BLaER1 (cell line): Measurements from ENCODE around the gene AIF1.

Experiments
- H3K27ac ChIP-seq: shearing (Covaris generic); formaldehyde crosslinking; 2 replicates; pipeline ENCODE4 v1.8.1; 2022
- H3K27me3 ChIP-seq: shearing (Covaris generic); formaldehyde crosslinking; 2 replicates; pipeline ENCODE4 v1.8.1; 2022
- H3K36me3 ChIP-seq: shearing (Covaris generic); formaldehyde crosslinking; 2 replicates; pipeline ENCODE4 v1.8.1; 2022
- H3K4me1 ChIP-seq: shearing (Covaris generic); formaldehyde crosslinking; 2 replicates; pipeline ENCODE4 v1.8.1; 2022
- H3K4me2 ChIP-seq: shearing (Covaris generic); formaldehyde crosslinking; 2 replicates; pipeline ENCODE4 v1.8.1; 2022
- H3K4me3 ChIP-seq: shearing (Covaris generic); formaldehyde crosslinking; 2 replicates; pipeline ENCODE4 v1.8.1; 2022
- H3K9ac ChIP-seq: shearing (Covaris generic); formaldehyde crosslinking; 2 replicates; pipeline ENCODE4 v1.8.1; 2022
- H3K9me3 ChIP-seq: shearing (Covaris generic); formaldehyde crosslinking; 2 replicates; pipeline ENCODE4 v1.8.1; 2022
- H4K20me1 ChIP-seq: shearing (Covaris generic); formaldehyde crosslinking; 2 replicates; pipeline ENCODE4 v1.8.1; 2022
- Cebpa-rat ChIP-seq: shearing (Covaris generic); IDR thresholded peaks from 2 replicates; pipeline ENCODE4 v1.8.1; 2022

AIF1 gene

DNA sequence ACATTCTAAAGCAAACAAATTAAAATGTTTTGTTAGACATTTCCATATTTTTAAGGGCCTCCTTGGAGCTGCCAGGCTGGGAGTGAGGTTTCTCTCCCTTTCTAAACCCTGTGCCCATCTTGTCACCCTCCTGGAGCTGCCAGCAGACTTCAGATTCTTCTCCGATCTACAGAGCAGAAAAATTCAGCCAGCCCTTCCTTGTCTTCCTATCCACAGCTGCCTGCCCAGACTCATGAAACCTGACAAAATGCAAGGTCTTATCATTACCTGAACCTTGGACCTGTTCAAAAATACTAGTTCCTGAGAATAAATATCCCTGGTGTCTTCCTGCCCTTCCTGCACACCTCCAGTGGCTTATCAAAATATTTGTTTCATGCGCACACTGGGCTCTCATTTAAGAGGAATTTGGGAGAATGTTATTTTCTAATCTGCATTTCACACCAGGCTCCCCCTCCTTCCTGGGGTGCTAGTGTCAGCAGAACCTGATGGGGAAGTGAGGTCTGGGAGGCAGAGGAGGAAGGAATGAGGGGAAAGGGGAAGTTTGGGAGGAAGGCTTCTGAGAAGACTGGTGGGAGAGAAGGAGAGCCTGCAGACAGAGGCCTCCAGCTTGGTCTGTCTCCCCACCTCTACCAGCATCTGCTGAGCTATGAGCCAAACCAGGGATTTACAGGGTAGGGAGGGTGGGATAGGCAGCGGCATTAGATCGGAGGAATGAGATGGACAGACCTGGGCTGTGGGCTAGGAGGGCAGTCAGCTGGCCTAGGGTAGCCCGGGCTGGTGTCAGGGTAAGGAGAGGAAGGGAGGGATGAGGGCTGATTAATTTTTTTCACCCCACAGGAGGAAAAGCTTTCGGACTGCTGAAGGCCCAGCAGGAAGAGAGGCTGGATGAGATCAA, at the start of gene AIF1:
Gene AIF1, plus strand, starts transcription at position 551 of the 895 bp plus-strand sequence. Its CDS starts 96 bp downstream, at position 647.
- no peaks in the 10 kb centered on the region for H3K9me3 ChIP-seq
- no peak within 1 kb of the TSS; the same call in 1 of the 2 replicates for H3K4me3 ChIP-seq
- 0 out of 2 replicates have a peak within 1 kb of the TSS, but pooled peaks have one; percentile 29 for H3K9ac ChIP-seq
- H3K27me3 ChIP-seq: no peaks in the 10 kb centered on the region
- peak within 1 kb of the TSS; percentile 72 for H3K4me2 ChIP-seq
- peaks cover 26% of the 10 kb centered on the region for H3K4me1 ChIP-seq
- H3K27ac ChIP-seq: peak within 1 kb of the TSS; percentile 45
- H4K20me1 ChIP-seq: no peaks in the 10 kb centered on the region
- no peaks in the 10 kb centered on the region for H3K36me3 ChIP-seq
- no peak for TF ChIP-seq Cebpa-rat

GRCh38 chr6:31567531-31568370, 47.3 kb upstream of the AIF1 start:
- no peak overlapping the region for H3K4me3 ChIP-seq
- no peaks in the 10 kb centered on the region for H3K9me3 ChIP-seq
- peak overlapping the region; percentile 98 for H3K4me2 ChIP-seq
- H3K27ac ChIP-seq: peak overlapping the region; percentile 94
- peaks cover 99% of the 10 kb centered on the region for H3K4me1 ChIP-seq
- no peaks in the 10 kb centered on the region for H3K27me3 ChIP-seq
- H3K9ac ChIP-seq: no peak overlapping the region
- H4K20me1 ChIP-seq: no peaks in the 10 kb centered on the region
- no peaks in the 10 kb centered on the region for H3K36me3 ChIP-seq
- TF ChIP-seq Cebpa-rat: no peak

DNA sequence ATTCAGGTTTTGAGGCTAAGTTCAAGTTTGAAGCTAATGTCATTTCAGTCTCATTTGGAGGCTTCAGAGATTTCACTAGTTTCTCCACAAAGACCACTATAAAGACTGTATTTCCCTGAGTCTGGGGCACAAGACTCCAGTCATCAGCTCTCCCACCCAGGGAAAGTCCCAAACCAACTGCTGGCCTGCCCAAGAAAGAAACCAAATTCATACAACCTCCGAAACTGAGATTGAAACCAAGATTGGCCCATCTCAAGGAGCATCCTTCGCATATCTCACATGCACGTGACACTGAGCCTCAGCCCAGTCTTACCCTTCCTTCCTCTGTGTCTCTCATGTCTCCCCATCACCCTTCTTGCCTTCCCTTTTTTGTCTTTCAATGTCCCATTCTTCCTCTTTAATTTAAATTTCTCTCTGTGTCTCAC, 46.5 kb upstream of the AIF1 start:
- no peak overlapping the region for H3K4me3 ChIP-seq
- no peaks in the 10 kb centered on the region for H3K9me3 ChIP-seq
- no peaks in the 10 kb centered on the region for H3K36me3 ChIP-seq
- H3K27me3 ChIP-seq: no peaks in the 10 kb centered on the region
- H3K9ac ChIP-seq: no peak overlapping the region
- no peaks in the 10 kb centered on the region for H4K20me1 ChIP-seq
- H3K4me1 ChIP-seq: peaks cover 99% of the 10 kb centered on the region
- no peak for TF ChIP-seq Cebpa-rat
- H3K4me2 ChIP-seq: peak overlapping the region; percentile 98
- H3K27ac ChIP-seq: peak overlapping the region; percentile 94

- no peaks in the 10 kb centered on the region for H3K27me3 ChIP-seq
- no peak for TF ChIP-seq Cebpa-rat
Measured at GRCh38 chr6:31569861-31570536, 45.0 kb upstream of the AIF1 start.

DNA sequence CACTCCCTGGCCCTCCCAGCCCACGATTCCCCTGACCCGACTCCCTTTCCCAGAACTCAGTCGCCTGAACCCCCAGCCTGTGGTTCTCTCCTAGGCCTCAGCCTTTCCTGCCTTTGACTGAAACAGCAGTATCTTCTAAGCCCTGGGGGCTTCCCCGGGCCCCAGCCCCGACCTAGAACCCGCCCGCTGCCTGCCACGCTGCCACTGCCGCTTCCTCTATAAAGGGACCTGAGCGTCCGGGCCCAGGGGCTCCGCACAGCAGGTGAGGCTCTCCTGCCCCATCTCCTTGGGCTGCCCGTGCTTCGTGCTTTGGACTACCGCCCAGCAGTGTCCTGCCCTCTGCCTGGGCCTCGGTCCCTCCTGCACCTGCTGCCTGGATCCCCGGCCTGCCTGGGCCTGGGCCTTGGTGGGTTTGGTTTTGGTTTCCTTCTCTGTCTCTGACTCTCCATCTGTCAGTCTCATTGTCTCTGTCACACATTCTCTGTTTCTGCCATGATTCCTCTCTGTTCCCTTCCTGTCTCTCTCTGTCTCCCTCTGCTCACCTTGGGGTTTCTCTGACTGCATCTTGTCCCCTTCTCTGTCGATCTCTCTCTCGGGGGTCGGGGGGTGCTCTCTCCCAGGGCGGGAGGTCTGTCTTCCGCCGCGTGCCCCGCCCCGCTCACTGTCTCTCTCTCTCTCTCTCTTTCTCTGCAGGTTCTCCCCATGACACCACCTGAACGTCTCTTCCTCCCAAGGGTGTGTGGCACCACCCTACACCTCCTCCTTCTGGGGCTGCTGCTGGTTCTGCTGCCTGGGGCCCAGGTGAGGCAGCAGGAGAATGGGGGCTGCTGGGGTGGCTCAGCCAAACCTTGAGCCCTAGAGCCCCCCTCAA, 42.8 kb upstream of the AIF1 start, which contains the start of gene LTA:
Gene LTA, plus strand, starts transcription at position 249 of the 871 bp plus-strand sequence. Its CDS starts 454 bp downstream, at position 703.
- H4K20me1 ChIP-seq: 0 out of 2 replicates have a peak, but pooled peaks cover 7% of the 10 kb centered on the region
- H3K4me2 ChIP-seq: peak within 1 kb of the TSS; percentile 98
- H3K9ac ChIP-seq: peak within 1 kb of the TSS; percentile 84
- peak within 1 kb of the TSS; percentile 61 for H3K4me3 ChIP-seq
- H3K36me3 ChIP-seq: peaks cover 7% of the 10 kb centered on the region
- no peaks in the 10 kb centered on the region for H3K27me3 ChIP-seq
- no peaks in the 10 kb centered on the region for H3K9me3 ChIP-seq
- peaks cover 99% of the 10 kb centered on the region for H3K4me1 ChIP-seq
- TF ChIP-seq Cebpa-rat: no peak
- H3K27ac ChIP-seq: peak within 1 kb of the TSS; percentile 94

More at GRCh38 chr6:31569861-31570536, 45.0 kb upstream of the AIF1 start:
- Histone ChIP-seq H4K20me1 (no peaks in the 10 kb centered on the region), H3K27ac (peak overlapping the region; percentile 94), H3K4me3 (no peak overlapping the region), H3K4me2 (peak overlapping the region; percentile 98), H3K4me1 (peaks cover 99% of the 10 kb centered on the region), H3K36me3 (no peaks in the 10 kb centered on the region), H3K9me3 (no peaks in the 10 kb centered on the region), H3K9ac (0 out of 2 replicates have a peak overlapping the region, but pooled peaks have one; percentile 32)

DNA sequence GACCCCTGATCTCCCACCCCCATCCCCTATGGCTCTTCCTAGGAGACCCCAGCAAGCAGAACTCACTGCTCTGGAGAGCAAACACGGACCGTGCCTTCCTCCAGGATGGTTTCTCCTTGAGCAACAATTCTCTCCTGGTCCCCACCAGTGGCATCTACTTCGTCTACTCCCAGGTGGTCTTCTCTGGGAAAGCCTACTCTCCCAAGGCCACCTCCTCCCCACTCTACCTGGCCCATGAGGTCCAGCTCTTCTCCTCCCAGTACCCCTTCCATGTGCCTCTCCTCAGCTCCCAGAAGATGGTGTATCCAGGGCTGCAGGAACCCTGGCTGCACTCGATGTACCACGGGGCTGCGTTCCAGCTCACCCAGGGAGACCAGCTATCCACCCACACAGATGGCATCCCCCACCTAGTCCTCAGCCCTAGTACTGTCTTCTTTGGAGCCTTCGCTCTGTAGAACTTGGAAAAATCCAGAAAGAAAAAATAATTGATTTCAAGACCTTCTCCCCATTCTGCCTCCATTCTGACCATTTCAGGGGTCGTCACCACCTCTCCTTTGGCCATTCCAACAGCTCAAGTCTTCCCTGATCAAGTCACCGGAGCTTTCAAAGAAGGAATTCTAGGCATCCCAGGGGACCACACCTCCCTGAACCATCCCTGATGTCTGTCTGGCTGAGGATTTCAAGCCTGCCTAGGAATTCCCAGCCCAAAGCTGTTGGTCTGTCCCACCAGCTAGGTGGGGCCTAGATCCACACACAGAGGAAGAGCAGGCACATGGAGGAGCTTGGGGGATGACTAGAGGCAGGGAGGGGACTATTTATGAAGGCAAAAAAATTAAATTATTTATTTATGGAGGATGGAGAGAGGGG, 41.6 kb upstream of the AIF1 start:
- Histone ChIP-seq H3K4me3 (no peak overlapping the region), H3K27ac (peak overlapping the region; percentile 94), H3K9me3 (no peaks in the 10 kb centered on the region), H3K36me3 (peaks cover 19% of the 10 kb centered on the region), H3K9ac (0 out of 2 replicates have a peak overlapping the region, but pooled peaks have one; percentile 87), H4K20me1 (0 out of 2 replicates have a peak, but pooled peaks cover 7% of the 10 kb centered on the region), H3K4me1 (peaks cover 99% of the 10 kb centered on the region), H3K27me3 (no peaks in the 10 kb centered on the region), H3K4me2 (peak overlapping the region; percentile 98)
- no peak for TF ChIP-seq Cebpa-rat

DNA sequence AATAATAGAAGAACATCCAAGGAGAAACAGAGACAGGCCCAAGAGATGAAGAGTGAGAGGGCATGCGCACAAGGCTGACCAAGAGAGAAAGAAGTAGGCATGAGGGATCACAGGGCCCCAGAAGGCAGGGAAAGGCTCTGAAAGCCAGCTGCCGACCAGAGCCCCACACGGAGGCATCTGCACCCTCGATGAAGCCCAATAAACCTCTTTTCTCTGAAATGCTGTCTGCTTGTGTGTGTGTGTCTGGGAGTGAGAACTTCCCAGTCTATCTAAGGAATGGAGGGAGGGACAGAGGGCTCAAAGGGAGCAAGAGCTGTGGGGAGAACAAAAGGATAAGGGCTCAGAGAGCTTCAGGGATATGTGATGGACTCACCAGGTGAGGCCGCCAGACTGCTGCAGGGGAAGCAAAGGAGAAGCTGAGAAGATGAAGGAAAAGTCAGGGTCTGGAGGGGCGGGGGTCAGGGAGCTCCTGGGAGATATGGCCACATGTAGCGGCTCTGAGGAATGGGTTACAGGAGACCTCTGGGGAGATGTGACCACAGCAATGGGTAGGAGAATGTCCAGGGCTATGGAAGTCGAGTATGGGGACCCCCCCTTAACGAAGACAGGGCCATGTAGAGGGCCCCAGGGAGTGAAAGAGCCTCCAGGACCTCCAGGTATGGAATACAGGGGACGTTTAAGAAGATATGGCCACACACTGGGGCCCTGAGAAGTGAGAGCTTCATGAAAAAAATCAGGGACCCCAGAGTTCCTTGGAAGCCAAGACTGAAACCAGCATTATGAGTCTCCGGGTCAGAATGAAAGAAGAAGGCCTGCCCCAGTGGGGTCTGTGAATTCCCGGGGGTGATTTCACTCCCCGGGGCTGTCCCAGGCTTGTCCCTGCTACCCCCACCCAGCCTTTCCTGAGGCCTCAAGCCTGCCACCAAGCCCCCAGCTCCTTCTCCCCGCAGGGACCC, 40.6 kb upstream of the AIF1 start:
- Histone ChIP-seq H3K4me3 (peak overlapping the region; percentile 74), H3K27ac (peak overlapping the region; percentile 94), H3K27me3 (no peaks in the 10 kb centered on the region), H3K36me3 (peaks cover 25% of the 10 kb centered on the region), H3K9me3 (no peaks in the 10 kb centered on the region), H3K9ac (peak overlapping the region; percentile 87), H4K20me1 (0 out of 2 replicates have a peak, but pooled peaks cover 7% of the 10 kb centered on the region), H3K4me1 (peaks cover 99% of the 10 kb centered on the region), H3K4me2 (peak overlapping the region; percentile 98)
- no peak for TF ChIP-seq Cebpa-rat
